ENCODE measurements around the gene MBOAT1.
"Not testable (repeated sequence)": the region's sequence is repeated elsewhere in the genome, so short reads cannot be mapped to it uniquely, and the experiment has no call there.

MBOAT1 gene

GRCh38 chr6:20169119-20169557, 43.1 kb downstream of the MBOAT1 start:
- DNase-seq, result no peak

GRCh38 chr6:20168690-20169089, 43.6 kb downstream of the MBOAT1 start:
- no peak for DNase-seq

- no peak for DNase-seq
Observed at GRCh38 chr6:20167601-20168000, 44.7 kb downstream of the MBOAT1 start.

GRCh38 chr6:20166210-20166609, 46.1 kb downstream of the MBOAT1 start:
- no peak for DNase-seq

GRCh38 chr6:20162515-20162914, 49.8 kb downstream of the MBOAT1 start:
- no peak for DNase-seq

GRCh38 chr6:20160541-20161283, 51.6 kb downstream of the MBOAT1 start:
- DNase-seq, result no peak

GRCh38 chr6:20159781-20160540, 52.3 kb downstream of the MBOAT1 start:
- DNase-seq, result no peak

GRCh38 chr6:20159098-20159497, 53.2 kb downstream of the MBOAT1 start:
- no peak for DNase-seq

- DNase-seq, result no peak
Observed at GRCh38 chr6:20158676-20159075, 53.6 kb downstream of the MBOAT1 start.

- no peak for DNase-seq
Observed at GRCh38 chr6:20156824-20157223, 55.4 kb downstream of the MBOAT1 start.

GRCh38 chr6:20154753-20155152, 57.5 kb downstream of the MBOAT1 start:
- no peak for DNase-seq

- no peak for DNase-seq
Observed at GRCh38 chr6:20153194-20153593, 59.1 kb downstream of the MBOAT1 start.

GRCh38 chr6:20148433-20148832, 63.8 kb downstream of the MBOAT1 start:
- no peak for DNase-seq

GRCh38 chr6:20147469-20147868, 64.8 kb downstream of the MBOAT1 start:
- DNase-seq, result no peak

- not testable (repeated sequence) for DNase-seq
Observed at GRCh38 chr6:20146831-20147230, 65.4 kb downstream of the MBOAT1 start.

GRCh38 chr6:20146291-20146690, 66.0 kb downstream of the MBOAT1 start:
- DNase-seq, result no peak

GRCh38 chr6:20142866-20143265, 69.4 kb downstream of the MBOAT1 start:
- no peak for DNase-seq

GRCh38 chr6:20141931-20142330, 70.3 kb downstream of the MBOAT1 start:
- DNase-seq, result no peak

- DNase-seq, result not testable (repeated sequence)
Observed at GRCh38 chr6:20139127-20139963, 72.9 kb downstream of the MBOAT1 start.

GRCh38 chr6:20137837-20138236, 74.4 kb downstream of the MBOAT1 start:
- no peak for DNase-seq

GRCh38 chr6:20137240-20137639, 75.0 kb downstream of the MBOAT1 start:
- DNase-seq, result no peak

GRCh38 chr6:20135677-20136268, 76.5 kb downstream of the MBOAT1 start:
- no peak for DNase-seq

GRCh38 chr6:20134613-20135012, 77.7 kb downstream of the MBOAT1 start:
- DNase-seq, result no peak

Data from activated gamma-delta T cell treated with Interleukin-2 at 50 U/mL for 16 hours (primary cell).